ENCODE measurements around the gene ZBTB8B. TPM values are rescaled to one million over a fixed set of nuclear protein-coding genes. Genes with fewer than 3 reads are reported as not detected.

Gene ZBTB8B
- total and polyA plus RNA-seq, 9 donors: under 0.01 to 0.18 (median 0.10) TPM

DNA sequence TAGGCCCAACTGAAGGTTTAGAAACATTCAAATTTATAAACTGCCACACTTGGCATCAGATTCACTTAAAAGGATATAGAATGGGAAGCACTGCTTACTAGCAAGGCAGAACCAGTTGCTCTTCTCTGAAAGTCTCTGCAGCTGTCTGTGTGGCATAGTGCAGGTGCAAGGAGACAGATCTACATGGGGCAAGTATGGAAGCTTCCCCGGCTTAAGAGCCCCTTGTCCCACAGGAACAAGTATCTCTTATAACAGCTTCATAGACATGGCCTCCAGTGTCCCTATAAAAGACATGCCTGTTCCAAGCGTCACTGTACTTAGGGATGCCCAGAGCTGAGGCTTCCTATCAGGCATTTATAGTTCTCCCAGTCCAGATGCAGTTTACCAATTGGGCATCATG, 26.5 kb downstream of the ZBTB8B start:
- no peaks in the 10 kb centered on the region for H3K4me1 ChIP-seq (ENCODE audit: insufficient read depth)

GRCh38 chr1:32494196-32494595, 29.3 kb downstream of the ZBTB8B start:
- no peak overlapping the region for H3K27ac ChIP-seq
- no peak overlapping the region for H3K4me3 ChIP-seq
- H3K4me1 ChIP-seq (ENCODE audit: insufficient read depth): no peaks in the 10 kb centered on the region
- H3K36me3 ChIP-seq: no peaks in the 10 kb centered on the region
- 30 to 46% (median 39%) methylated on average over 1 of the region's 1 CpG for WGBS, 3 donors
- intact Hi-C loops (cut with DNase I): no loop called here
- no peaks in the 10 kb centered on the region for H3K27me3 ChIP-seq
- TF ChIP-seq POLR2A (IDR thresholded peaks at IDR 0.05) (no peak), EP300 (IDR thresholded peaks at IDR 0.05) (no peak)
- TF ChIP-seq, protein P1, sequence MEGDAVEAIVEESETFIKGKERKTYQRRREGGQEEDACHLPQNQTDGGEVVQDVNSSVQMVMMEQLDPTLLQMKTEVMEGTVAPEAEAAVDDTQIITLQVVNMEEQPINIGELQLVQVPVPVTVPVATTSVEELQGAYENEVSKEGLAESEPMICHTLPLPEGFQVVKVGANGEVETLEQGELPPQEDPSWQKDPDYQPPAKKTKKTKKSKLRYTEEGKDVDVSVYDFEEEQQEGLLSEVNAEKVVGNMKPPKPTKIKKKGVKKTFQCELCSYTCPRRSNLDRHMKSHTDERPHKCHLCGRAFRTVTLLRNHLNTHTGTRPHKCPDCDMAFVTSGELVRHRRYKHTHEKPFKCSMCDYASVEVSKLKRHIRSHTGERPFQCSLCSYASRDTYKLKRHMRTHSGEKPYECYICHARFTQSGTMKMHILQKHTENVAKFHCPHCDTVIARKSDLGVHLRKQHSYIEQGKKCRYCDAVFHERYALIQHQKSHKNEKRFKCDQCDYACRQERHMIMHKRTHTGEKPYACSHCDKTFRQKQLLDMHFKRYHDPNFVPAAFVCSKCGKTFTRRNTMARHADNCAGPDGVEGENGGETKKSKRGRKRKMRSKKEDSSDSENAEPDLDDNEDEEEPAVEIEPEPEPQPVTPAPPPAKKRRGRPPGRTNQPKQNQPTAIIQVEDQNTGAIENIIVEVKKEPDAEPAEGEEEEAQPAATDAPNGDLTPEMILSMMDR (IDR thresholded peaks at IDR 0.05): no peak
- DNase-seq: no peak
- H3K9me3 ChIP-seq: no peaks in the 10 kb centered on the region

More for the DNA sequence above, 26.5 kb downstream of the ZBTB8B start:
- no peak overlapping the region for H3K4me3 ChIP-seq
- TF ChIP-seq POLR2A (IDR thresholded peaks at IDR 0.05) (no peak), EP300 (IDR thresholded peaks at IDR 0.05) (no peak)
- TF ChIP-seq, protein P1 (IDR thresholded peaks at IDR 0.05): no peak
- no peaks in the 10 kb centered on the region for H3K27me3 ChIP-seq
- no peak overlapping the region for H3K27ac ChIP-seq
- H3K9me3 ChIP-seq: no peaks in the 10 kb centered on the region
- DNase-seq: no peak
- H3K36me3 ChIP-seq: no peaks in the 10 kb centered on the region
- intact Hi-C loops (cut with DNase I): no loop called here
- 90 to 99% (median 98%) methylated on average over 2 of the region's 2 CpGs for WGBS, 3 donors

DNA sequence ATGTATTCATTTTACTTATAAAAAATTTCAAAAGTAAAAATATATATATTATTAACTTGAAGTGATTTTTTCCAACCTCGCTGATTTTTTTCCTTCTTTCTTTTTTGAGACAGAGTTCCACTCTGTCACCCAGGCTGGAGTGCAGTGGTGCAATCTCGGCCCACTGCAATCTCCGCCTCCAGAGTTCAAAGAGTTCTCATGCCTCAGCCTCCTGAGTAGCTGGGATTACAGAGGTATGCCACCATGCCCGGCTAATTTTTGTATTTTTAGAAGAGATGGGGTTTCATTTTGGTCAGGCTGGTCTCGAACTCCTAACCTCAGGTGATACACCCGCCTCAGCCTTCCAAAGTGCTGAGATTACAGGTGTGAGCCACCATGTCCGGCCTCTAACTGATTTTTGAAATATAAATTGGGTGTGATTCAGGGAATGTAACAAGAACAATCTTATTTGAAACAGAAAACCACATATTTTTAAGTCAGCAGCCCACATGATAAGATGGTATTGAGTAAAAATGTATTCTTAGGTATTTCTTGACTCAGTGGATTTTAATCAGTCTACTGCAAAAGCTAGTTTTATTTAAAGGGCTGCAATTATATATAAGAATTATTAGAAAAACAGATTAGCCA, 30.0 kb downstream of the ZBTB8B start:
- intact Hi-C loops (cut with DNase I): no loop called here
- no peaks in the 10 kb centered on the region for H3K4me1 ChIP-seq (ENCODE audit: insufficient read depth)
- no peaks in the 10 kb centered on the region for H3K36me3 ChIP-seq
- H3K27me3 ChIP-seq: no peaks in the 10 kb centered on the region
- DNase-seq: no peak
- no peak overlapping the region for H3K27ac ChIP-seq
- no peak for TF ChIP-seq POLR2A (IDR thresholded peaks at IDR 0.05)
- no peak for TF ChIP-seq EP300 (IDR thresholded peaks at IDR 0.05)
- TF ChIP-seq, protein P1 (IDR thresholded peaks at IDR 0.05): no peak
- H3K9me3 ChIP-seq: no peaks in the 10 kb centered on the region
- 74 to 83% (median 81%) methylated on average over 7 of the region's 7 CpGs for WGBS, 3 donors
- H3K4me3 ChIP-seq: no peak overlapping the region

GRCh38 chr1:32496127-32496526, 31.3 kb downstream of the ZBTB8B start:
- Histone ChIP-seq H3K27me3 (no peaks in the 10 kb centered on the region), H3K4me3 (no peak overlapping the region), H3K4me1 (ENCODE audit: insufficient read depth) (peaks cover under 1% of the 10 kb centered on the region), H3K27ac (no peak overlapping the region), H3K36me3 (no peaks in the 10 kb centered on the region), H3K9me3 (no peaks in the 10 kb centered on the region)
- TF ChIP-seq POLR2A (IDR thresholded peaks at IDR 0.05) (no peak), EP300 (IDR thresholded peaks at IDR 0.05) (no peak)
- TF ChIP-seq, protein P1 (IDR thresholded peaks at IDR 0.05): no peak
- WGBS, 3 donors: 13 to 18% (median 15%) methylated on average over 5 of the region's 5 CpGs
- DNase-seq: no peak
- intact Hi-C loops (cut with DNase I): no loop called here
